HG03460 (cell line): Measurements from ENCODE around the gene GANAB.
"Not testable (repeated sequence)": the region's sequence is repeated elsewhere in the genome, so short reads cannot be mapped to it uniquely, and the experiment has no call there.

Experiments used
- ATAC-seq: cut with Tn5 transposase; IDR thresholded peaks from one replicate; pipeline ENCODE4 v1.9.1; 2021; ENCODE audit not compliant: unreplicated experiment

GANAB gene

GRCh38 chr11:62667460-62667859 lies 21.0 kb upstream of the GANAB start:
- no peak for ATAC-seq

- ATAC-seq: no peak
Observed at GRCh38 chr11:62666259-62666926, 20.0 kb upstream of the GANAB start.

DNA sequence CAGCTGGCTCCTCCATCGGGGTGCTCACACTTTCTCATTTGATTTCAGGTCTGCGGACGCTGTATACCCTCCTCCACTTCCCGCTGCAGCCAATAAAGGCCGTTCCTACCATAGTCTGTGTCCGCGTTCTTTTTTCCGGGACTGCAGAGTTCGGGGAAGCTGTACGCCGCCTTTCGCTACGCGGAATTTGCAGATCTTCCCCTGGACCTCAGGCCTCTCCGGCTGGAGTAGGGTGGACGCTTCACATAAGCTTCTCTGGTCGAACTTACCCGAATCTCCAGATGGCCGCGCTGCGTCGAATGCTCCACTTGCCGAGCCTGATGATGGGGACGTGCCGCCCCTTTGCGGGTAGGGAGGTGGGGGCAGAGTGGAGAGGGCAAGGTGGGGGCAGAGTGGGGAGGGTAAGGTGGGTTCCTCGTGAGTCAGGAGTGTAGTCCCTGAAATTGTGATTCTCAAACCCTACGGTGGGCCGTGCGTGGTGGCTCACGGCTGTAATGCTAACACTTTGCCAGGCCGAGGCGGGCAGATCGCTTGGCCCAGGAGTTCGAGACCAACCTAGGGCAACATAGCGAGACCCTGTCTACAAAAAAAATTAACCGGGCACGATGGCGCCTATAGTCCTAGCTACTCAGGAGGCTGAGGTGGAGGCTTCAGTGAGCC lies 19.3 kb upstream of the GANAB start:
- ATAC-seq: peak; percentile 13

- ATAC-seq: peak; percentile 81
Observed at GRCh38 chr11:62665075-62665598, 18.7 kb upstream of the GANAB start, which contains the start of the genes C11orf98 and CSKMT. Gene C11orf98, minus strand, starts transcription at chr11:62665210. Its CDS starts 41 bp downstream, at chr11:62665169. Gene CSKMT, plus strand, starts transcription at chr11:62665312. Its CDS starts 568 bp downstream, at chr11:62665880.

- ATAC-seq: peak; percentile 34
Observed at GRCh38 chr11:62664405-62665074, 18.1 kb upstream of the GANAB start.

DNA sequence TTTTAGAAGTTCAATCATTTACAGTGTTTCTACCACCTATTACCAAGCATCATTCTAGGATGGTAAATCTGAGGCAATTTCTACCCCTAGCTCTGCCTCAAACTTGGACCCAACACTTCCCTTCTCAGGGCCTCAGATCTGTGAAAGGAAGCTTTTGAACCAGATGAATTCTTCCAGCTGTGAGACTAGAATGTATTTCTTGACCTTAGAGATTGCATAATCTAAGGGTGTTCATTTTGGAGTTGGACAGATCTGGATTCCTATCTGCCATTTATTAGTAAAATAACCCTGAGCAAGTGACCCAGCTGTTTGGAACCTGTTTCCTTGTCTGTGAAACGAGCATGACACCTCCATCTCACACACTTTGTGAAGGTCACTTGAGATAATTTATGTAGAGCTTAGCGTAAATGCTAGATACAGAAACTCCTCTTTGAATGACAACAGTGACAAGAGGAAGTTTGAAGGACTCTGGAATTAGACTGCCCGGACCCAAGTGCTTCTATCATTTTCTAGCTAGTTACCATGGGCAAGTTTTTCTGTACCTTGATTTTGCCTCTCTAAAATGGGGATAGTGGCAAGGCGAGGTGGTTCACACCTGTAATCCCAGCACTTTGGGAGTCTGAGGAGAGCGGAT lies 10.5 kb upstream of the GANAB start:
- no peak for ATAC-seq

GRCh38 chr11:62654297-62654696 lies 7.9 kb upstream of the GANAB start:
- no peak for ATAC-seq

GRCh38 chr11:62652161-62653006 lies 6.0 kb upstream of the GANAB start:
- no peak for ATAC-seq

- ATAC-seq: not testable (repeated sequence)
Observed at GRCh38 chr11:62650283-62650682, 3.9 kb upstream of the GANAB start.

GRCh38 chr11:62649486-62649885 lies 3.1 kb upstream of the GANAB start:
- no peak for ATAC-seq

DNA sequence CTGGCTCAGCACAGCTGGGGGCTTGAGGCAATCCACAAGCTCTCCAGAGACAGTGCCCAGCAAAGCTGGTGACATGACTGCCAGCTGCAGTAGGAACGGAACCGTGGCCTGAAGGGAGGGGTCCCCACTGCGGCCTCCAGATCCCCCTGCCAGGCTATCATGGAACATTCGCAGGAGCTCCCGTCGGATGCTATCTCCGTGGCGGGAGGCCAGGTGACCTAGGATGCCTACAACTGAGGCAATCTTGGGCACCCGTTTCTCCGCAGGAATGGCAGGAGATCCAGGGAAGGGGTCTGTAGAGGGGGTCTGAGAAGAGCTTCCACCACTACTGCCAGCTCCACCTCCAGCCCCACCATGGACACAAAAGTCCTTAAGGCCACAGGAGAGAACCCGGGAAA lies 2.6 kb upstream of the GANAB start:
- ATAC-seq: no peak

- ATAC-seq: no peak
Observed at GRCh38 chr11:62648185-62648966, 2.0 kb upstream of the GANAB start.

GRCh38 chr11:62647609-62648005 lies 1.2 kb upstream of the GANAB start:
- no peak for ATAC-seq

GRCh38 chr11:62646825-62647608 lies 604 bp upstream of the GANAB start:
- no peak for ATAC-seq

GRCh38 chr11:62645671-62645945 lies 805 bp downstream of the GANAB start:
- ATAC-seq: no peak

DNA sequence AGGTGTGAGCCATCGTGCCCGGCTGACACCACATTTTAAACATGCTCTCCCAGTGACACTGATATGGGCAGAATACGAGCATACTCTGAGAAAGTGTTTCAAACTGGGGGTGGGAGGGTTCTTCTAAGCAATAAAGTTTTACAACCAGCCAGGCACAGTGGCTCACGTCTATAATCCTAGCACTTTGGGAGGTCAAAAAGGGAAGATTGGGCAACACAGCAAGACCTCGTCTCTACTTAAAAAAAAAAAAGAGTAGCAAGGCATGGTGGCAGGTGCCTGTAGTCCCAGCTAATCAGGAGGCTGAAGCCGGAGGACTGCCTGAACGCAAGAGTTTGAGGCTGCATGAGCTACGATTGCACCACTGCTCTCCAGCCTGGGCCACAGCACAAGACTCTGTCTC lies 2.2 kb downstream of the GANAB start:
- no peak for ATAC-seq

GRCh38 chr11:62632492-62632891 lies 13.9 kb downstream of the GANAB start:
- no peak for ATAC-seq

GRCh38 chr11:62627713-62628112 lies 18.7 kb downstream of the GANAB start:
- ATAC-seq: no peak

DNA sequence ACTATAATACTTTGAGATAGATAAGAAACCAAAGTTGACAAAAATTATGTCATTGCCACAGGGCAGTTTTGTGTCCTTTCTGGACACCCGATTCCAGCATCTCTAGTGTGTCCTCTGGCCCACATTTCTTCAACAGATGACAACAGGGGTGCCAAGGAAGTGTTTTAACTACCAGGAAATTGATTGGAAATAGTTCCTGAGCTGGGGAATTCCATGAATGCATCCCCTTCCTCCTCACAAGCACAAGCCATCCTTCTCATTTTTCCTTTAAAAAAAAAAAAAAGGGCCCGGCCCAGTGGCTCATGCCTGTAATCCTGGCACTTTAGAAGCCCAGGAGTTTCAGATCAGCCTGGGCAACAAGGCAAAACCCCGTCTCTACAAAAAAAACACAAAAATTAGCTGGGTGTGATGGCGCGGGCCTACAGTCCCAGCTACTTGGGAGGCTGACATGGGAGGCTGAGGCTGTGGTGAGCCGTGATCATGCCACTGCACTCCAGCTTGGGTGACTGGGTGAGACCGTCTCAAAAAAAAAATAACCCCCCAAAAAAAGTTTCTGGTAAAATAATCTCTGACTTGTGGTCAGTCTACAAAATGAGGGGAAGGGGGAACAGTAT lies 23.8 kb downstream of the GANAB start:
- no peak for ATAC-seq
